MM.1S (cell line): ENCODE data around the gene ST6GALNAC2.
"Not testable (repeated sequence)": the region's sequence is repeated elsewhere in the genome, so short reads cannot be mapped to it uniquely, and the experiment has no call there.

Experiments used
- DNase-seq: peaks from one replicate; pipeline ENCODE4 v3.0.0-alpha.2; 2015
- H2AFZ ChIP-seq: fragments of 300-600 bp; sonication (generic); 2 replicates; pipeline ENCODE4 v1.6.0; 2016; ENCODE audit warnings: antibody characterized with exemption, low read length
- H3F3A ChIP-seq: fragments of 300-600 bp; sonication (generic); 2 replicates; pipeline ENCODE4 v1.6.1; 2016; ENCODE audit warnings: mild to moderate bottlenecking, antibody characterized with exemption, low read length, moderate library complexity, mixed read lengths; ENCODE audit not compliant: insufficient read depth
- H3K27ac ChIP-seq: fragments of 300-600 bp; sonication (generic); 2 replicates; pipeline ENCODE4 v1.5.1; 2016; ENCODE audit warnings: mild to moderate bottlenecking, low read length
- H3K27me3 ChIP-seq: fragments of 300-600 bp; sonication (generic); replicated peaks from 2 replicates; pipeline ENCODE4 v1.6.0; 2016; ENCODE audit warnings: low read length; ENCODE audit not compliant: insufficient read depth
- H3K36me3 ChIP-seq: fragments of 300-600 bp; sonication (generic); replicated peaks from 2 replicates; pipeline ENCODE4 v1.6.1; 2016; ENCODE audit warnings: mild to moderate bottlenecking, low read length, mixed read lengths; ENCODE audit not compliant: insufficient read depth
- H3K4me1 ChIP-seq: fragments of 300-600 bp; sonication (generic); 2 replicates; pipeline ENCODE4 v1.6.1; 2016; ENCODE audit warnings: low read length, mixed read lengths
- H3K4me2 ChIP-seq: fragments of 300-600 bp; sonication (generic); 2 replicates; pipeline ENCODE4 v1.6.0; 2016; ENCODE audit warnings: low read depth, low read length
- H3K4me3 ChIP-seq: fragments of 300-600 bp; sonication (generic); 2 replicates; pipeline ENCODE4 v1.5.1; 2016; ENCODE audit warnings: low read length, mixed read lengths
- H3K79me2 ChIP-seq: fragments of 300-600 bp; sonication (generic); 2 replicates; pipeline ENCODE4 v1.6.1; 2016; ENCODE audit warnings: mixed run types, low read length, mixed read lengths
- H3K9ac ChIP-seq: fragments of 300-600 bp; sonication (generic); 2 replicates; pipeline ENCODE4 v1.6.1; 2016; ENCODE audit warnings: low read length, mixed read lengths
- H3K9me2 ChIP-seq: fragments of 300-600 bp; sonication (generic); replicated peaks from 2 replicates; pipeline ENCODE4 v1.6.1; 2016; ENCODE audit warnings: mild to moderate bottlenecking, low read length, mixed read lengths; ENCODE audit not compliant: insufficient read depth
- H3K9me3 ChIP-seq: fragments of 300-600 bp; sonication (generic); replicated peaks from 2 replicates; pipeline ENCODE4 v1.6.1; 2016; ENCODE audit warnings: mild to moderate bottlenecking, low read length, mixed read lengths; ENCODE audit not compliant: insufficient read depth
- H4K20me1 ChIP-seq: fragments of 300-600 bp; sonication (generic); 2 replicates; pipeline ENCODE4 v1.6.1; 2016; ENCODE audit warnings: mild to moderate bottlenecking, low read length, moderate library complexity, mixed read lengths; ENCODE audit not compliant: insufficient read depth
- CTCF ChIP-seq: fragments of 300-600 bp; sonication (generic); IDR thresholded peaks from 2 replicates; pipeline ENCODE4 v1.5.1; 2016; ENCODE audit warnings: antibody characterized with exemption, low read length, mixed read lengths
- EZH2 ChIP-seq: fragments of 300-600 bp; sonication (generic); optimal IDR thresholded peaks from 2 replicates; pipeline ENCODE3; 2017; ENCODE audit warnings: low read depth, mild to moderate bottlenecking, antibody characterized with exemption, low read length, mixed read lengths
- EZH2phosphoT487 ChIP-seq: fragments of 300-600 bp; sonication (generic); IDR thresholded peaks from 2 replicates; pipeline ENCODE4 v1.6.1; 2018; ENCODE audit warnings: antibody characterized with exemption, low read length

Gene ST6GALNAC2

GRCh38 chr17:76560036-76560876 lies 25.4 kb downstream of the ST6GALNAC2 start:
- TF ChIP-seq CTCF (no peak), EZH2phosphoT487 (no peak), EZH2 (no peak)
- H4K20me1 ChIP-seq: peaks cover 31% of the 10 kb centered on the region; the same call in 1 of the 2 replicates

GRCh38 chr17:76559460-76559859 lies 26.2 kb downstream of the ST6GALNAC2 start:
- peaks cover 29% of the 10 kb centered on the region for H3K4me1 ChIP-seq
- H3K9me3 ChIP-seq, H3K27me3 ChIP-seq, H3K9me2 ChIP-seq, H2AFZ ChIP-seq, H3K27ac ChIP-seq, DNase-seq: not testable (repeated sequence)
- H3K4me3 ChIP-seq: peak overlapping the region; percentile 95; the same call in 1 of the 2 replicates
- peaks cover 53% of the 10 kb centered on the region for H3K79me2 ChIP-seq
- peaks cover 27% of the 10 kb centered on the region; the same call in 1 of the 2 replicates for H4K20me1 ChIP-seq
- H3K4me2 ChIP-seq: peak overlapping the region; percentile 95
- H3K36me3 ChIP-seq: peaks cover 11% of the 10 kb centered on the region
- peaks cover 15% of the 10 kb centered on the region for H3F3A ChIP-seq
- peak overlapping the region; percentile 93; the same call in 1 of the 2 replicates for H3K9ac ChIP-seq

More at GRCh38 chr17:76560036-76560876, 25.4 kb downstream of the ST6GALNAC2 start:
- Histone ChIP-seq H3K4me1 (peaks cover 29% of the 10 kb centered on the region), H3K4me2 (peak overlapping the region; percentile 95), H3K9me2 (no peaks in the 10 kb centered on the region), H2AFZ (no peak overlapping the region), H3K79me2 (peaks cover 53% of the 10 kb centered on the region), H3K9ac (no peak overlapping the region), H3K4me3 (peak overlapping the region; percentile 16; the same call in 1 of the 2 replicates), H3K9me3 (no peaks in the 10 kb centered on the region), H3K27ac (no peak overlapping the region), H3K36me3 (peaks cover 15% of the 10 kb centered on the region), H3K27me3 (no peaks in the 10 kb centered on the region), H3F3A (peaks cover 15% of the 10 kb centered on the region)
- DNase-seq: no peak

GRCh38 chr17:76558198-76559095 lies 27.2 kb downstream of the ST6GALNAC2 start:
- peak overlapping the region; percentile 98 for H2AFZ ChIP-seq
- peak overlapping the region; percentile 95 for H3K4me2 ChIP-seq
- H3K36me3 ChIP-seq: peaks cover 11% of the 10 kb centered on the region
- H3K79me2 ChIP-seq: peaks cover 53% of the 10 kb centered on the region
- H3K9ac ChIP-seq: peak overlapping the region; percentile 93
- H3K9me3 ChIP-seq: no peaks in the 10 kb centered on the region
- no peaks in the 10 kb centered on the region for H3K9me2 ChIP-seq
- DNase-seq: peak; percentile 40
- peak overlapping the region; percentile 78; the same call in 1 of the 2 replicates for H3K27ac ChIP-seq
- H3K4me3 ChIP-seq: peak overlapping the region; percentile 95
- peaks cover 27% of the 10 kb centered on the region; the same call in 1 of the 2 replicates for H4K20me1 ChIP-seq
- H3K4me1 ChIP-seq: peaks cover 29% of the 10 kb centered on the region
- TF ChIP-seq EZH2: no peak
- TF ChIP-seq CTCF: peak; percentile 78
- H3K27me3 ChIP-seq: no peaks in the 10 kb centered on the region
- peaks cover 15% of the 10 kb centered on the region for H3F3A ChIP-seq
